GM12873 (cell line): ENCODE measurements around the gene EEPD1.

ENCODE experiments used
- CTCF ChIP-seq: IDR thresholded peaks from 2 replicates; pipeline ENCODE4 v1.5.1; 2012; ENCODE audit warnings: low read depth, mild to moderate bottlenecking, moderate library complexity, low read length, control low read depth; ENCODE audit not compliant: insufficient read depth; ENCODE audit errors: missing control alignments

The EEPD1 gene

GRCh38 chr7:36231406-36231805 lies 78.4 kb downstream of the EEPD1 start:
- no peak for TF ChIP-seq CTCF

- TF ChIP-seq CTCF = no peak
Observed at GRCh38 chr7:36232555-36232954, 79.5 kb downstream of the EEPD1 start.

- TF ChIP-seq CTCF = no peak
Observed at GRCh38 chr7:36232971-36233550, 80.0 kb downstream of the EEPD1 start.

- TF ChIP-seq CTCF = no peak
Observed at GRCh38 chr7:36236073-36236472, 83.0 kb downstream of the EEPD1 start.

- TF ChIP-seq CTCF = no peak
Observed at GRCh38 chr7:36238138-36238537, 85.1 kb downstream of the EEPD1 start.

GRCh38 chr7:36244429-36244828 lies 91.4 kb downstream of the EEPD1 start:
- TF ChIP-seq CTCF = no peak

GRCh38 chr7:36245684-36246299 lies 92.7 kb downstream of the EEPD1 start:
- TF ChIP-seq CTCF = no peak
